HepG2 (cell line): ENCODE data around the gene OCSTAMP. TPM values are rescaled to one million over a fixed set of nuclear protein-coding genes. Genes with fewer than 3 reads are reported as not detected.

ENCODE experiments used
- CEBPG ChIP-seq: IDR thresholded peaks from 2 replicates; pipeline ENCODE4 v1.6.1; 2016
- CREM ChIP-seq, 2 experiments: sonication (generic) in 1 of 2; formaldehyde crosslinking in 1 of 2; IDR thresholded peaks; 2 replicates each; pipeline versions ENCODE4 v1.4.0 to v1.6.1; 2016 to 2020; ENCODE audit warnings: antibody characterized with exemption in 1 of 2, mild to moderate bottlenecking in 1 of 2, missing genetic modification reagents in 1 of 2
- FOSL1 ChIP-seq: sonication (generic); formaldehyde crosslinking; IDR thresholded peaks from 2 replicates; pipeline ENCODE4 v1.9.0; 2021; ENCODE audit warnings: missing genetic modification reagents, borderline replicate concordance
- PLRG1 ChIP-seq: fragments of 450-650 bp; conservative IDR thresholded peaks from 2 replicates; pipeline ENCODE4 v1.6.1; 2016
- RCOR2 ChIP-seq: IDR thresholded peaks from 2 replicates; pipeline ENCODE4 v1.6.1; 2016; ENCODE audit warnings: missing biosample characterization, missing genetic modification reagents
- RFX1 ChIP-seq: fragments of 450-650 bp; IDR thresholded peaks from 2 replicates; pipeline ENCODE4 v1.6.1; 2017
- ZNF12 ChIP-seq: sonication (generic); formaldehyde crosslinking; IDR thresholded peaks from 2 replicates; pipeline ENCODE4 v1.5.0; 2020; ENCODE audit warnings: missing genetic modification reagents
- ZNF124 ChIP-seq: sonication (generic); formaldehyde crosslinking; IDR thresholded peaks from 2 replicates; pipeline ENCODE4 v1.4.0; 2020; ENCODE audit warnings: missing genetic modification reagents
- ZNF235 ChIP-seq: sonication (generic); formaldehyde crosslinking; IDR thresholded peaks from 2 replicates; pipeline ENCODE4 v1.8.1; 2023; ENCODE audit warnings: mild to moderate bottlenecking, missing genetic modification reagents, borderline replicate concordance
- ZNF282 ChIP-seq: fragments of 450-650 bp; IDR thresholded peaks from 2 replicates; pipeline ENCODE4 v1.6.1; 2018; ENCODE audit not compliant: partially characterized antibody
- ZNF337 ChIP-seq: sonication (generic); formaldehyde crosslinking; IDR thresholded peaks from 2 replicates; pipeline ENCODE4 v1.5.1; 2020; ENCODE audit warnings: missing genetic modification reagents, low read depth, mild to moderate bottlenecking, borderline replicate concordance
- ZNF430 ChIP-seq: sonication (generic); formaldehyde crosslinking; IDR thresholded peaks from 2 replicates; pipeline ENCODE4 v1.9.0; 2021; ENCODE audit warnings: mild to moderate bottlenecking, missing genetic modification reagents
- ZNF616 ChIP-seq: sonication (generic); formaldehyde crosslinking; IDR thresholded peaks from 2 replicates; pipeline ENCODE4 v1.5.0; 2020; ENCODE audit warnings: low read depth, mild to moderate bottlenecking, missing genetic modification reagents
- ZNF619 ChIP-seq: sonication (generic); formaldehyde crosslinking; IDR thresholded peaks from 2 replicates; pipeline ENCODE4 v1.4.0; 2020; ENCODE audit warnings: mild to moderate bottlenecking, missing genetic modification reagents
- ZNF747 ChIP-seq: sonication (generic); formaldehyde crosslinking; IDR thresholded peaks from 2 replicates; pipeline ENCODE4 v1.8.1; 2023; ENCODE audit warnings: missing genetic modification reagents, mild to moderate bottlenecking, borderline replicate concordance
- ZSCAN5A ChIP-seq: sonication (generic); formaldehyde crosslinking; IDR thresholded peaks from 2 replicates; pipeline ENCODE4 v1.8.0; 2022; ENCODE audit warnings: mild to moderate bottlenecking, missing genetic modification reagents, borderline replicate concordance
- polyA plus RNA-seq, 8 experiments: library from polyadenylated mRNA; depleted of rRNA in 3 of 8; stranded (reverse) in 7 of 8; unstranded in 1 of 8; fragments of >200 nt; fragmentation: Illumina TruSeq in 4 of 8; extraction: Trizol in 4 of 8; gene quantifications; 2 replicates each; pipeline versions ENCODE4 v1.2.1 to v1.2.3, GENCODE V29; 2011 to 2016; ENCODE audit warnings: low read depth in 4 of 8, missing spikeins in 1 of 8, mixed read lengths in 1 of 8; ENCODE audit not compliant: insufficient read depth in 1 of 8
- total RNA-seq, 5 experiments: library from RNA; depleted of rRNA; stranded (reverse); fragments of >200 nt; fragmentation: Illumina TruSeq; extraction: Trizol; gene quantifications; 2 replicates each; pipeline ENCODE4 v1.2.3, GENCODE V29; 2016; ENCODE audit warnings: low read depth in 1 of 5
- TF ChIP-seq, protein P1 (sequence below): sonication (generic); formaldehyde crosslinking; IDR thresholded peaks from 2 replicates; pipeline ENCODE4 v1.5.1; 2020; ENCODE audit warnings: mild to moderate bottlenecking, moderate library complexity, missing genetic modification reagents
- TF ChIP-seq, protein P2 (sequence below): sonication (generic); formaldehyde crosslinking; IDR thresholded peaks from 2 replicates; pipeline ENCODE4 v1.8.1; 2023; ENCODE audit warnings: missing genetic modification reagents, inconsistent platforms, borderline replicate concordance
- TF ChIP-seq, protein P3 (sequence below): fragments of 450-650 bp; IDR thresholded peaks from 2 replicates; pipeline ENCODE4 v1.6.1; 2017
- TF ChIP-seq, protein P4 (sequence below): IDR thresholded peaks from 2 replicates; pipeline ENCODE4 v1.4.0; 2020; ENCODE audit warnings: mild to moderate bottlenecking, missing genetic modification reagents

The OCSTAMP gene
- total and polyA plus RNA-seq, 2 of the 13 experiments (the other 11 are each of a cell fraction or from before 2014, with no cell fraction given) = not detected

- no peak for TF ChIP-seq ZNF619 (CRISPR knock-in tag)
- no peak for TF ChIP-seq ZNF337 (CRISPR knock-in tag)
- no peak for TF ChIP-seq PLRG1
- no peak for TF ChIP-seq CEBPG (CRISPR knock-in tag)
- no peak for TF ChIP-seq RFX1
- peak; percentile 63; the same call in 1 of the 2 replicates for TF ChIP-seq ZNF235 (CRISPR knock-in tag)
- no peak; the same call in 1 of the 2 replicates for TF ChIP-seq ZNF124 (CRISPR knock-in tag)
- no peak for TF ChIP-seq RCOR2 (CRISPR knock-in tag)
- no peak for TF ChIP-seq FOSL1
- TF ChIP-seq, protein P1, sequence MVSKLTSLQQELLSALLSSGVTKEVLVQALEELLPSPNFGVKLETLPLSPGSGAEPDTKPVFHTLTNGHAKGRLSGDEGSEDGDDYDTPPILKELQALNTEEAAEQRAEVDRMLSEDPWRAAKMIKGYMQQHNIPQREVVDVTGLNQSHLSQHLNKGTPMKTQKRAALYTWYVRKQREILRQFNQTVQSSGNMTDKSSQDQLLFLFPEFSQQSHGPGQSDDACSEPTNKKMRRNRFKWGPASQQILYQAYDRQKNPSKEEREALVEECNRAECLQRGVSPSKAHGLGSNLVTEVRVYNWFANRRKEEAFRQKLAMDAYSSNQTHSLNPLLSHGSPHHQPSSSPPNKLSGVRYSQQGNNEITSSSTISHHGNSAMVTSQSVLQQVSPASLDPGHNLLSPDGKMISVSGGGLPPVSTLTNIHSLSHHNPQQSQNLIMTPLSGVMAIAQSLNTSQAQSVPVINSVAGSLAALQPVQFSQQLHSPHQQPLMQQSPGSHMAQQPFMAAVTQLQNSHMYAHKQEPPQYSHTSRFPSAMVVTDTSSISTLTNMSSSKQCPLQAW (CRISPR knock-in tag) = peak; percentile 87; the same call in 1 of the 2 replicates
- 0 out of 2 replicates have a peak, but pooled peaks have one; percentile 6 for TF ChIP-seq ZNF747 (CRISPR knock-in tag)
- TF ChIP-seq ZNF430 (CRISPR knock-in tag) = no peak
- TF ChIP-seq, protein P2, sequence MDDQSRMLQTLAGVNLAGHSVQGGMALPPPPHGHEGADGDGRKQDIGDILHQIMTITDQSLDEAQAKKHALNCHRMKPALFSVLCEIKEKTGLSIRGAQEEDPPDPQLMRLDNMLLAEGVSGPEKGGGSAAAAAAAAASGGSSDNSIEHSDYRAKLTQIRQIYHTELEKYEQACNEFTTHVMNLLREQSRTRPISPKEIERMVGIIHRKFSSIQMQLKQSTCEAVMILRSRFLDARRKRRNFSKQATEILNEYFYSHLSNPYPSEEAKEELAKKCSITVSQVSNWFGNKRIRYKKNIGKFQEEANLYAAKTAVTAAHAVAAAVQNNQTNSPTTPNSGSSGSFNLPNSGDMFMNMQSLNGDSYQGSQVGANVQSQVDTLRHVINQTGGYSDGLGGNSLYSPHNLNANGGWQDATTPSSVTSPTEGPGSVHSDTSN (CRISPR knock-in tag) = no peak
- no peak for TF ChIP-seq ZNF12 (CRISPR knock-in tag)
- no peak for TF ChIP-seq ZSCAN5A
- TF ChIP-seq, protein P3, sequence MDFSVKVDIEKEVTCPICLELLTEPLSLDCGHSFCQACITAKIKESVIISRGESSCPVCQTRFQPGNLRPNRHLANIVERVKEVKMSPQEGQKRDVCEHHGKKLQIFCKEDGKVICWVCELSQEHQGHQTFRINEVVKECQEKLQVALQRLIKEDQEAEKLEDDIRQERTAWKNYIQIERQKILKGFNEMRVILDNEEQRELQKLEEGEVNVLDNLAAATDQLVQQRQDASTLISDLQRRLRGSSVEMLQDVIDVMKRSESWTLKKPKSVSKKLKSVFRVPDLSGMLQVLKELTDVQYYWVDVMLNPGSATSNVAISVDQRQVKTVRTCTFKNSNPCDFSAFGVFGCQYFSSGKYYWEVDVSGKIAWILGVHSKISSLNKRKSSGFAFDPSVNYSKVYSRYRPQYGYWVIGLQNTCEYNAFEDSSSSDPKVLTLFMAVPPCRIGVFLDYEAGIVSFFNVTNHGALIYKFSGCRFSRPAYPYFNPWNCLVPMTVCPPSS = no peak
- TF ChIP-seq ZNF282 = no peak
- TF ChIP-seq CREM (IDR thresholded peaks at IDR 0.05) = no peak; the same call in 1 of the 2 replicates
- no peak for TF ChIP-seq CREM (CRISPR knock-in tag; IDR thresholded peaks at IDR 0.05)
- no peak for TF ChIP-seq ZNF616
- TF ChIP-seq, protein P4, sequence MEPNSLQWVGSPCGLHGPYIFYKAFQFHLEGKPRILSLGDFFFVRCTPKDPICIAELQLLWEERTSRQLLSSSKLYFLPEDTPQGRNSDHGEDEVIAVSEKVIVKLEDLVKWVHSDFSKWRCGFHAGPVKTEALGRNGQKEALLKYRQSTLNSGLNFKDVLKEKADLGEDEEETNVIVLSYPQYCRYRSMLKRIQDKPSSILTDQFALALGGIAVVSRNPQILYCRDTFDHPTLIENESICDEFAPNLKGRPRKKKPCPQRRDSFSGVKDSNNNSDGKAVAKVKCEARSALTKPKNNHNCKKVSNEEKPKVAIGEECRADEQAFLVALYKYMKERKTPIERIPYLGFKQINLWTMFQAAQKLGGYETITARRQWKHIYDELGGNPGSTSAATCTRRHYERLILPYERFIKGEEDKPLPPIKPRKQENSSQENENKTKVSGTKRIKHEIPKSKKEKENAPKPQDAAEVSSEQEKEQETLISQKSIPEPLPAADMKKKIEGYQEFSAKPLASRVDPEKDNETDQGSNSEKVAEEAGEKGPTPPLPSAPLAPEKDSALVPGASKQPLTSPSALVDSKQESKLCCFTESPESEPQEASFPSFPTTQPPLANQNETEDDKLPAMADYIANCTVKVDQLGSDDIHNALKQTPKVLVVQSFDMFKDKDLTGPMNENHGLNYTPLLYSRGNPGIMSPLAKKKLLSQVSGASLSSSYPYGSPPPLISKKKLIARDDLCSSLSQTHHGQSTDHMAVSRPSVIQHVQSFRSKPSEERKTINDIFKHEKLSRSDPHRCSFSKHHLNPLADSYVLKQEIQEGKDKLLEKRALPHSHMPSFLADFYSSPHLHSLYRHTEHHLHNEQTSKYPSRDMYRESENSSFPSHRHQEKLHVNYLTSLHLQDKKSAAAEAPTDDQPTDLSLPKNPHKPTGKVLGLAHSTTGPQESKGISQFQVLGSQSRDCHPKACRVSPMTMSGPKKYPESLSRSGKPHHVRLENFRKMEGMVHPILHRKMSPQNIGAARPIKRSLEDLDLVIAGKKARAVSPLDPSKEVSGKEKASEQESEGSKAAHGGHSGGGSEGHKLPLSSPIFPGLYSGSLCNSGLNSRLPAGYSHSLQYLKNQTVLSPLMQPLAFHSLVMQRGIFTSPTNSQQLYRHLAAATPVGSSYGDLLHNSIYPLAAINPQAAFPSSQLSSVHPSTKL (CRISPR knock-in tag) = no peak
Measured at GRCh38 chr20:46512943-46513844, 37.3 kb downstream of the OCSTAMP start, which contains the start of gene ZNF334 (continued).
